Stimulated activated CD8-positive, alpha-beta memory T cell treated with anti-CD3 and anti-CD28 coated beads, Interleukin-12 subunit alpha, Interleukin-12 subunit beta, amount 100 ng/mL, for 24 hours (primary cell): Measurements from ENCODE around the gene TMEM161B.
"Not testable (repeated sequence)": the region's sequence is repeated elsewhere in the genome, so short reads cannot be mapped to it uniquely, and the experiment has no call there.

Experiments used
- DNase-seq: peaks from one replicate; pipeline ENCODE4 v3.0.0-alpha.2; 2020; ENCODE audit errors: extremely low read depth

TMEM161B gene

DNA sequence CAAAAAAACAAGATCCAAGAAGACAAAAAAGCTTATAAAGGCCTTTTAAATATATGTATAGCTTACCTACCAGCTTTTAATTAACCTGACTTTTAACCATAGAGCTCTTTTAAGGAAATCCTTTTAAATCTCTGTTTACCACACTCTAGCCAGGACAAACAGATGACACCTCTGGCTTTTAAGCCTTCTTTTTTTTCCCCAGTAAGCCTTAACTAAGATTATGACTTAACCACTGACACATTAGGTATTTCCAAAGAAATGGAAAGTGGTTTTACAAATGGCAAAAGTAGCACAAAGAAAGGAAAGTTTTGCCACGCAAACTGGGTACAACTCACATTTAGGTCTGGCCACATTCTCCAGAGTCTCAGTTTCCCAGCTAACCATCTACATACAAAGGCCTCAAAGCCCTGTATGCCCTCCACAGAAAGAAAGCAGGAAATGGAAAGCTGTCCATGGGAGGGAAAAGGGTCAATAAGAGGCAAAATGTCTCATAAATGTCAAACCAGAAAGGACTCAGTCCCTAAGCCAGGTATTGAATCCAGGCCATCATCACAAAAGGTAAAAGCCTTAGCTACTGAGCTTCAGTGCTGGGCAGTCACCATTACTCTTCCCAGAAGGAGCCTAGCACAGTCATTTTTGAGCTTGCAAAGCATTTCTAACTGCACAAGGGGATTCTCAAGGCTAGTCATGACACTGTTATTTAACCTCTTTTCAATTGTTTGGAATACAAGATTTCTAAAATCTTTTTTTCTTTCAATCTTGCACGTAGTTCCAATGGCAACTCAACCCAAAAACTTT is 19.7 kb downstream of the TMEM161B start:
- DNase-seq = no peak

- DNase-seq = no peak
Observed at GRCh38 chr5:88248094-88248493, 20.6 kb downstream of the TMEM161B start.

- no peak for DNase-seq
Observed at GRCh38 chr5:88245893-88246244, 22.8 kb downstream of the TMEM161B start.

- no peak for DNase-seq
Observed at GRCh38 chr5:88245241-88245892, 23.3 kb downstream of the TMEM161B start.

- no peak for DNase-seq
Observed at GRCh38 chr5:88244686-88245085, 24.0 kb downstream of the TMEM161B start.

DNA sequence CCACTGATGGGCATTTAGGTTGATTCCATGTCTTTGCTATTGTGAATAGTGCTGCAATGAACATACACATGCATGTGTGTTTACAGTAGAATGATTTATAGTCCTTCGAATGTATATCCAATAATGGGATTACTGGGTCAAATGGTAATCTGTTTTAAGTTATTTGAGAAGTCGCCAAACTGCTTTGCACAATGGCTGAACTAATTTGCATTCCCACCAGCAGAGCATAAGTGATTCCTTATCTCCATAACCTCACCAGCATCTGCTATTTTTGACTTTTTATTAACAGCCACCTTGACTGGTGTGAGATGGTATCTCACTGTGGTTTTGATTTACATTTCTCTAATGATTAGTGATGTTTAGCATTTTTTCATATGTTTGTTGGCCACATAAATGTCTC is 25.2 kb downstream of the TMEM161B start:
- not testable (repeated sequence) for DNase-seq

- DNase-seq = no peak
Observed at GRCh38 chr5:88238732-88239131, 29.9 kb downstream of the TMEM161B start.

DNA sequence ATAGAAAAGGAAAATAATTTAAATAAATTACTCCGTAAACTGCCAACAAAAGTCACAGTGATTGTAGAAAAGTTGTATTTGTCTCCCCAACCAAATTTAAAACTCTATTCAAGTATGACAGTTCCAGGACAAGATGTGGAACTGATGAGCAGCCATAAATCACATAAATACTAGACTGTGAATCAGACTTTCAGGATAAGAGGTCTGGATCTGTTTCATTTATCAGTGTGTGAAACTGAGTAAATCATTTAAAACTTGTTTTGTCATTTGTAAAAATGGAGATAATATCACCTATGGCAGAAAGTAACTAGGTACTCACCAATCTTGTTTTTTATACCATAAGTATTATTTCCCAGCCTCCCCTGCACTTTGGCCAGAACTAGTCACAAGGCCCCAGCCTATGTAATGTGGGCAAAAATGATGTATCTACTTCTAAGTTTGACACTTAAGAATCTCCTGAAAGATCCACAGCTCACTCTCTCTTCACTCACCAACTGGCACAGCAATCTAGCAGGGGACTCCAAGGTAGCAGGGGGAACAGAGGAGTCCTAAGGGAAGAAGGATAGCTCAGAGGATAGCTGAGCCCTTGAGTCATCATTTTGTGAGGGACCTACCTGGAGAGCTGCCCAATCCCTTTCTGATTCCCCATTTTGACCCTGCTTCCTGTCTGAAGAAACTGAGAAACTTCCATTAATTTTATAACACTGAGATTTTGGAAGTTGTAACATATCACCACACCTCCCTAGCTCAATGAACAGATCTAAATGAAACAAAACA is 31.6 kb downstream of the TMEM161B start:
- no peak for DNase-seq

GRCh38 chr5:88235828-88236227 is 32.8 kb downstream of the TMEM161B start:
- no peak for DNase-seq

DNA sequence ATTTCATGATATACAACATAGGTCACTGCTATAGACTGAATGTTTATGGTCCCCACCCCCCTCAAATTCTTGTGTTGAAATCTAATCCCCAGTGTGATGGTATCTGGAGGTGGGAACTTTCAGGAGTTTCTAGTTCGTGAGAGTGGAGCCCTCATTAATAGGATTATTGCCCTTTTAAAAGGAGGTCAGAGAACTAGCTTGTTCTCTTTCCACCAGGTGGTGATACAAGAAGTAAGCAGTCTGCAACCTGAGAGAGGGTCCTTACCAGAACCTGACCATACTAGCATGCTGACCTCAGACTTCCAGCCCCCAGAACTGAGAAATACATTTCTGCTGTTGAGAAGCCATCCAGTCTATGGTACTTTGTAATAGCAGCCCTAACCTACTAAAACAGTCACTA is 33.3 kb downstream of the TMEM161B start:
- no peak for DNase-seq

DNA sequence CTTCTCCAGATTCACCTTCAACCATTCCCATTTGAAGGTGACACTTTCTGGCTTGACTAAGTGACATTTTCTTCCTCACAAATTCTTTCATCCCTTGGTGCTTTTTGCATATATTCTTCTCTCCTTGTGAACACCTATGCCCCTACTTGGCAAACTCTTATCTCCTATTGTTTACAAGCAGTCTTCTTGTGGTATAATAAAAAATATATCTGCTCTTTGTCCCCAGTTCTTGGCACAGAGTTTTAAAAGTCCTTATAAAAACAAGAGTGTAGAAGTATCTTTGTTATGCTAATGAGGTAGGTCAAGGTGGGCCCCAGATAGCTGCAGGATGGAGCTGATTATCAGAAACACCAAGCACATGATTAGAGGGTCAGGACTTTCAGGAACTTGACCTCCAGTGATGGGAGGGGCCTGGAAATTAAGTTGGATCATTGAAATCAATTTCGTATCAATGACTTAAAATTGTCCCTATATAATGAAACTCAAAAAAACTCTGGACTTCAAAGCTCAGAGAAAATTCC is 38.0 kb downstream of the TMEM161B start:
- no peak for DNase-seq

DNA sequence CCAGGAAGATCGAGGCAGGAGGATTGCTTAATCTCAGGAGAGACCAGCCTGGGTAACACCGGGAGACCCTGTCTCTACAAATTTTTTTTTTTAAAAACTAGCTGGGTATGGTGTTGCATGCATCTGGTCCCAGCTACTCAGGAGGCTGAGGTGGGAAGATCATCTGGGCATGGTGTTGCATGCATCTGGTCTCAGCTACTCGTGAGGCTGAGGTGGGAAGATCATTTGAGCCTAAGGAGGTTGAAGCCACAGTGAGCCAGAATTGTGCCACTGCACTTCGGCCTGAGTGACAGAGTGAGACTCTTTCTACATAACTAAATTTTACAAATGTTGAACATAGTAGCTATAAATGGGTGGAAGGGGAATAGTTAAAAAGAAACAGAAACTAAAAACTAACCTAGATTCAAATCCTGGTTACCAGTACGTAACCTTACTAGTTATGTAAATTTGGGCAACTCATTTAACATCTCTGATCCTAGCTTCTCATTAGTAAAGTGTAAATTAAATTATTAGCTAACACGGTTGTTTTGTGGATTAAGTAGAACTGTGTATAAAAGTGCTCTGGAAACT is 41.7 kb downstream of the TMEM161B start:
- DNase-seq = no peak

DNA sequence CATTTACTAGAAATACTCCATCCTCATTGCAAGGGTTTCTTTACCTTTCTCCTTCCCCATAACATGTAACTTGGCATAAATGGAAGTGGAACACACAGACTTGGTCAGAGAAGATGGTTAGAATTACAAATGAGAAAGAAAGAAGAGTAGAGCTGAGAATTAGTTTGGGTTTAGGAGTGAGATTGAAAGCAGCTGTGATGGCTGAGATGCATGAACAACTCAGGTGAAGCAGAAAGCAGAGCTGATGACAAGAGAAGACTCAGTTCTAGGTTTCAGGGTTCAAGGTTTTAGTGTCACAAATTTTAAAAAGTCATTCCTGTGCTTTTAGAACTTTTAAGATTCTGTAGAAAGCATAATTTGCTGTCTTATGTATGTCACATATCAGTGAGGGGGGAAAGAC is 54.0 kb downstream of the TMEM161B start:
- no peak for DNase-seq

GRCh38 chr5:88207575-88207974 is 61.1 kb downstream of the TMEM161B start:
- no peak for DNase-seq

DNA sequence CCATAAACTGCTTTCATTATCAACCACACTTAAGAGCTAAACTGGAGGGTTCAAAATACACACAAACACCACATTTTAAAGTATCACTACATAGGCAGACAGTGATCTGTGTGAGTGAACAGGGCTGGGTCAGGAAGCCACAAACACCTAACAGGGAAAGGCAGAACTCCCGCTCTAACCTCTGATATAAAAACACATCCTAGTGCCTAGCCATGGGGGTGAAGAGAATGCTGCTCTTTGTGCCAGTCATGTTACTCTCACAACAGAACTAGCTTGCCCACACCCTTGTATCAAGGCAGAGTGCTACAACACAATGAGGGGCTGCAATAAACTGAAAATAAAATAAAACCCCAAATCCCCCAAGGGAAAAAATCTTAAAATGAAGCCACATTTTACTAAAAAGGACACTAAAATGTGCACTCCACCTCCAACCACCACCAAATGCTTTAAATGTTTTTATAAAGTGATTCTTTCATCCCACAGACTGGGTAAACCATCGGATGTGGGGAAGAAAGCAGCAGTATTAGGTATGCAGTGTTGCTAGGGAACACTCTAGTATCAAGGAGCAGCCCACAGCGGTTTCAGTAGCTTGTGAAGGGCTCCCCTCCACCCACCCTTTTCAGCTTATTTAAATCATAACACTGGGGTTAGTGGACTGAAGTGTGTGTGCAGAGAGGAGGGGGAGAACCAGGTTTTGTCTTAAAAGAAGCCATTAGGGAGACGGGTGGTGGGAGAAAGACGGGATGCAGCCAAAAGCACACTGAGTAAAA is 64.5 kb downstream of the TMEM161B start:
- no peak for DNase-seq

GRCh38 chr5:88195636-88196035 is 73.0 kb downstream of the TMEM161B start:
- no peak for DNase-seq

GRCh38 chr5:88193896-88194295 is 74.7 kb downstream of the TMEM161B start:
- DNase-seq = no peak

GRCh38 chr5:88190106-88190834 is 78.4 kb downstream of the TMEM161B start:
- DNase-seq = no peak

DNA sequence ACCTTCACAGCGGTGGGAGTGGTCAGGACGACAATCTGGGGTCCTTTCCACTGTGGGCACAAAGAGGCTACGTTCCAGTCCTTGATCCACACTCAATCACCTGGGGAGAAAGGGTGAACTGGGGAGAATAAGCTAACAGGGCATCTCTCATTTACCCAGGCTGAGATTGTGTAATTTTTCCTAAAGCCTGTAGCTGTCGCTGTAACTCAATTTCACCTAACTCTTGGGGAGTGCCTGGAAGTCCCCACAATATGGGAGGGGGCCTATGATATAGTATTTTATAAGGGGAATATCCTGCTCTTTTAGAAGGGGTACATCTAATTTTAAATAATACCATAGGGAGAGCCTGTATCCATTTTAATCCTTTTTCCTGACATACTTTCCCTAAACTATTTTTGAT is 79.2 kb downstream of the TMEM161B start:
- not testable (repeated sequence) for DNase-seq

DNA sequence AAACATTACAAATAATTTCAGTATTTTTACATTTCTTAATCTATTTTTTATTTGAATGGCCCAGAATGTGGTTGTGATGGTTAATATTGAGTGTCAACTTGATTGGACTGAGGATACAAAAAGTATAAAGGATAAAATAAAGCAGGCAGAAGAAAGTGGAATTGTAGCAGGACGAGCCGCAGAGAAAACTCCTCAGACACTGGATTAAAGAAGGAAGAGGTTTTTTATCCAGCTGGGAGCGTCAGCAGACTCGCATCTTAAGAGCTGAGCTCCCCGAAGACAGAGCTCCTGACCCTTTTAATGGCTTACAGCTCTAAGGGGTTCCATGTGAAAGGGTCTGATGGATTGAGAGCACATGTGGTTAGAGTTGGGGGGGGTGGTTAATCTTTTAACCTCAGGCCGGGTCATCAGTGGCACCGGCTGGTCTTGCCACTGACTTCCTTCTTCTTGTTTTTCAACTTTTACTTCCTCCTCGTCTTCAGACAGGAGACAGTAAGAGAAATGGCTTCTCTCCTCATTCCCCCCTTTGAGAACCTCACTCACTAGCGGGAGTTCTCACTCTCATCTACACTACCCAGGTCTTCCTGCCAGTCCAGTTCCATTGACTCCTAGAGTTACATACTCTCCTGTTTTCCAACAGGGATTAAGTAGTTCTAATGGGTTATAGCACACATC is 80.0 kb downstream of the TMEM161B start:
- DNase-seq = no peak
